Hepatic stellate cell (primary cell): ENCODE results near the gene ADGRV1.

Source experiments
- DNase-seq: peaks from one replicate; pipeline ENCODE4 v3.0.0; 2011; ENCODE audit warnings: low spot score

The ADGRV1 gene

DNA sequence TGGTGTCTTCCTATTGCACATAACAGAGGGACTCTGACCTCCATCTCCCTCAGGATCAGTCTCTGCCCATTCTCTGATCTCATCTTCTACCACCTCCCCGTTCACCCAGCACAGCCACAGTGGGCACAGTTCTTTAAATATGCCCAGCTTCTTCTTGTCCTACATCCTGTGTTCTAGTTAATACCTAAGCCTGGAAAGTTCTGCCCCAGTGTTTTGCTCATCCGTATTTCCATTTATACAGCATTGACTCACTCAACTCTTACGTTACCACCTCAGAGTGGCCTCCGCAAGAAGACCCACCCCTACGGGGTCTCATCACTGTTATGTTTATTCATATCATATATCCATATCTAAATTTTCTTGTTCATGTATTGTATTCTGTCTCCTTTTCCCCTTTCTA, 315.5 kb downstream of the ADGRV1 start:
- no peak for DNase-seq

DNA sequence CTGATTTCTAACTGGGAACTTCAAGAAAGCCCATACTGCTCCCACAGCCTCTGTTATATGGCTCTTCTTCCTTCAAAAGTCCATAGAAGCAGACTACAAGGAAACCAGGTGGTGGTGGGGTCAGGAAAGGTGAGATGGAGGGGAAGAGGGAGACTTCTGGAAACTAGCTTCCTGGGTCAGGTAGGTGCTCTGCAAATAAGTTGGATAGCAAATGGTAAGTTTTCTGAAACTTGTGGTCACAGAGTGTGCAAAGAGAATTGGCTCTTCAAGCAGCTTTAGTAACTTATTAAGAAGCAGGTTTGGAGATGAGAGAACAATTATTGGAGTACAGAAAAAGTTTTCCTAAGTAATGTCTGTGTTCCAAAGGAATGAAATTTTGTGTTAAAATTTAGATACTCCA, 316.9 kb downstream of the ADGRV1 start:
- no peak for DNase-seq

DNA sequence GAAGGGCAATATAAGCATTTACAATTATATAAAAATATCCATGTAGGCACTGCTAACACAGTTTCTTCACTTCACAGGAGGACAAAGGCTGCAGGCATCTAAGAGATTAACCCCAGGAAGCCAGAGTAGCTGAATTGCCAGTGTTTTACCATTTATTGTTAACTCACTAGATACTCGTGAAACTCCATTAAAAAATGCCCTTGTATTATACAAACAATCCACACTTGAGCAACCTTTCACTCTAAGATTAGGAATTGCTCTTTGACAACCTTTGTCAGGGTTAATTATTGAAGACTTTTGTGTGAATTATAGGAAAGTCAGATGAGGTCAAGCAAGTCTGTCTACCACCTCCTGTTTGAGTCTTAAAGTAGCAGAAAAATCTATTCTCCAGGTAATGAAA, 317.8 kb downstream of the ADGRV1 start:
- no peak for DNase-seq

DNA sequence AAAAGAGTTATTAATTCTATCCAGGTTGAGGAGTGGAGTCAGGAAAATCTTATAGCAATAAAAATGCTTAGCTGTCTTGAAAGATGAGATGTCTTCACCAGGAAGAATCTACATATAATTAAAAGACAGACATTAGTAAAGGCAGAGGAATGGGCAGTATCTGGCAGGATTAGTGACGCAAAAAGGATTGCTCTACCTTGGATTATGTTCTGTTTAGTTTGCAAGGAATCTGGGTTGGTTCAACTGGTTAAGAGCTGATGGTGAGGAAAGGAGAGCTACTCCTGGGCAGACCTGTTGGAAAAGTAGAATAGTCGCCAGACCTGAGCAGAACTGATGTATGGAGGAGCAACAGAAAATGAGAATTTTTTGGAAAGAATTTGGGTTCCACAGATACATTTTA, 318.5 kb downstream of the ADGRV1 start:
- no peak for DNase-seq

DNA sequence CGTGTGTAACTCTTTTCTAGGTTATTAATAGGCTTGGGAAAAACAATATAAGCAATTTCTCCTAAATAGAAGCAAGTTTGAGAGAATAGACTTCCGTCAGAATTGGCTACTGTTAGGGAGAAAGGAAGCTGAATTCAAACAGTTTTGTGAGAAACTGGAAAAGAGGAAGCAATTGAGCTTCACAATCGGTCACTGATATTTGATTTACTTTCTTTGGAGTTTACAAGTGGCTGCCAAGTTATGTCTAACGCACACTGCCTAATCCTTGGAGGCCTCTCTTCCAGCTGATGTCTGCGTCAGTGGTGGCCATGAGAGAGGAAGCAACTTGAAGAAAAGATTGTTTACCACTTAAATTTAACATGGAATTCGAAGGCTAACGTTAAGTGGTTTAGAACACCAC, 319.5 kb downstream of the ADGRV1 start:
- no peak for DNase-seq

DNA sequence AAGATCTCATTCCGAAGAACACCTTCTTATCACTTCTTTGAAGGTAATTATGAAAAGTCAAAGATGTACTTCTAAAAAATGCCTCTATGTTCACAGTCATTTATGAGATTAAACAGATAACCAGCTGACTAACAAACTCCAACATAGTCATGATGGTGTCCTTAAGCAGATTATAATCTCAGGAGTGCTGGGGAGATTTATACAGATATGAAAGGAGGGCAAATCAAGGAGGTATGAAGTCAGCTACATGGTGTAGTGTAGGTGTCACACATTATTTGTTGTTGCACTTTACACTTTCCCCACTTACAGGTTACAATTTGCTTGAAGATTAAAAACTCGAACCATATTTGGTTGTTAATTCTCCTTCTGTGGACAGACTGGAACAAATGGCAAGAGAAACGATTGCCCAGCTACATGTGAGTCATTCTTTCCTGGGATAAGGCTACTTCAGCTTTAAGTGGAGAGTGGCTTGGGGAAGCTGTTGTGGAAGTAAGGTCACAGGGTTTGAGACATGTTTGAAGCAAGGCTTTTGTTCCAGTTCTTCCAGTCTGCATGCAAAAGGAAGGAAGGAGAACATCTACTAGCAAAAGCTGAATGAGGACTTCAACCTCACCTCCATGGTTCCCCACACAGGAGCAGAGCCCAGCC, 320.1 kb downstream of the ADGRV1 start:
- no peak for DNase-seq

DNA sequence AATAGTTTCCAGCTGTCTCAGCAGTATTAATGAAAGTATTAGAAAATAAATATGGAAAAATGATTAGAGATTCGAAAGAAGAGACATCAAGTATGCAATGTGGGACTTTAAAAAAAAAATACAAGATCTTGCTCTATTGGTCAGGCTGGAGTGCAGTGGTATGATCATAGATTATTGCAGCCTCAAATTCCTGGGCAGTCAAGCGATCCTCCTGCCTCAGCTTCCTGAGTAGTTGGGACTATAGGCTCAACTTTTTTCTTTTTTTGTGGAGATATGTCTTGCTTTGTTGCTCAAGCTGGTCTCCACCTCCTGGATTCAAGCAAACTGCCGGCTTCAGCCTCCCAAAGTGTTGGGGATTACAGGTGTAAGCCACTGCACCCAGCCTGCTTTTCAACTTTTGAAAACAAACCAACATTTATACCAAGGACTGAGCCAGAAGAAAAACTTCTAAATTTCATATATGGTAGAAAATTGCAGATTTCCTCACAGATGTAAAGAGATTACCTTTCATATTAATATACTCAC, 323.1 kb downstream of the ADGRV1 start:
- DNase-seq = no peak

DNA sequence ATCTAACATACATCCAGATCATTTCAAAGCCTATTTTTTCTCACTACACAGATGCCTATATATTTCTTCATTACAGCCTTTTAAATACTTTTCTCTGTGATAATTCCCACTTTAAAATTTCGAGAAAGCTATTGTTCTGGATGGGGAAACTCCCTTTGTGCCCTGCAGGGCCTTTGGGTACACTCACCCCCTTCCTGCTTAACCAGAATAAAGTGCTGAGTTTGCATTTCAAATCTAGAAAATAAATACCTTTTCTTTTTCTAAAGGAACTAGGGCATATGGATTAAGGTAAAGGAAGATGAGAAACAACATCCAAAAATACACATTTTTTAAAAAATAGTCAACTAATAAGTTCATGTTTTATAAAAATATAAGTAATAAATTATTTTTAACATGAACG, 323.9 kb downstream of the ADGRV1 start:
- DNase-seq = no peak

DNA sequence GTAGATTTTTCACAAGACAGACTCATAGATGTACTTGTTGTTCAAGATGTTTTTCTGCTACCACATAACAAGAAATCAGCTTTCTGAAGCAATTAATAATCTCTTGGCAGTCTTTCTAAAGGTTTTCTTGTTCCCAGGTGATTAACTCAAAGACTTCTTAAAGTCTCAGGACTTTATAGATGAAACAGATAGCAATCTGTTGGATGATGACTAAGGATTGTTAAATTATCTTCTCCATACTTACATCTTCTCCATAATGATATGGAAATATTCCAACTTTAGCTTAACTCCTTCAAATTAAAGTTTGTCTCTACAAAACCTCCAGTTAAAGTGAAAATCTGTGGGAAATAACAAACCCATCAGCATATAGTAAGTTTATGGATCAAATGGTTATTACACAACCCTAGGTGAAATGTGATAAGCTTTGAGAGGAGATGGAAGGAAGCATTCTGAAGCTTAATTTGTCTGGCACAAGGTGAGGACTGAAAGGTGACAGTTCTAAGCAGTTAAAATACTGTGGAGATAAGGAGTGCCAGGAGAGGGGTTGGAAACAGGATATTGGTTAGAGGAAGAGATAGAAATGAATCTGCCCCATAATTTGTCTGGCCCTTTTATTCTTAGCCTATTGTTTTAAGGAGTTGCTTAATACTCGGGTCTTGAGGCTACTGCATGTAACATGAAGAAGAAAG, 326.7 kb downstream of the ADGRV1 start:
- DNase-seq = no peak

DNA sequence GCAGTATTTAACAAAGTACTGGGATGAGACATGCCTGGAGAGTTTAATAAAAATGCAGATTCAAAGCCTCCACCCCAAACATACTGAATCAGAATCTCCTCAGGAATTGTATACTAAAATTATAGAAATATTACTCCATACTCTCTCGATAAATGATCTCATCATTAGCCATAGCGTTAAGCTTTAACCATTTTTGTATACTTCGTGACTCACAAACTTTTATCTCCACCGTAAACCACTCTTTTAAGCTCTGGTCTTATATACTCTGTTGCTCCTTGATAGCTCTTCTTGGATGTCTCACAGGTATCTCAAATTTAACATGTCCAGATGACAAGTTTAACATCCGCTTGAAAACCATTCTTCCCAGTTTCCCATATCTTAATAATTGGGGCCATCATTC, 327.8 kb downstream of the ADGRV1 start:
- no peak for DNase-seq

DNA sequence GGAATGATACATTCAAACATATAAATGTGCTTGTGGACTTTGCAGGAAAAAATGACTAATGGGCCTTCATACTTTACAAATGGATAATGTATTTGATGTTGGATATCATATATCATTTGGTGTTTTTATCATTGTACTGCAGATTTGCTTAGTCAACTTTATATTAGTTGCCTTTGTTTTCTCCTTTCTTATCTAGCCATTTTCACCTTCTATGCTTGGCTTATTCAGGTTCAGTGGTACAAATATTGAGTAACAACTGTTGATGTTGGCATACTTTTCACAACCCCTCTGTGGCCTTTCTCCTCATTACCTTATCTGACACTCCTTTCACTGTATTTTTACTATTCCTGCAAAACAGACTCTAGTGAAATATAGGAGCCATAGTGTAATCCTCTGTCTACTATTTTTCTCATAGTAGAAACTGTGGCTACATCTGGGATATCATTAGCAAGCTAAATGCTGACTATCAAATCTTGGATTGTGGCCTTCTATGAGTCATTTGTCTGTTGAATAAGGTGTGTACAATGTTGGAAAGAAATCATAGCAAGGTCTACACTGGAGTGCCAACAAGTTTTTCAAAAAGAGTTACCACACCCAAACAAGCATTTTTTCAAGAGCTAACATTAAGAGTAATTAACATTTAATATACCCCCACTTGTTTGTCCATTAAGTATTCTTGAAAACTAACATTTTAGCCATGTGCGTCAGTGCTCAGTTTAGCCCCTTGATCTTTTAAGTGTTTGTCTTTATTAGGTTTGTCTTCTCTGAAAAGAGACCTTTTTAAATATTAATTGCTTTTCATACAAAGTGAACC, 330.1 kb downstream of the ADGRV1 start:
- DNase-seq = no peak

DNA sequence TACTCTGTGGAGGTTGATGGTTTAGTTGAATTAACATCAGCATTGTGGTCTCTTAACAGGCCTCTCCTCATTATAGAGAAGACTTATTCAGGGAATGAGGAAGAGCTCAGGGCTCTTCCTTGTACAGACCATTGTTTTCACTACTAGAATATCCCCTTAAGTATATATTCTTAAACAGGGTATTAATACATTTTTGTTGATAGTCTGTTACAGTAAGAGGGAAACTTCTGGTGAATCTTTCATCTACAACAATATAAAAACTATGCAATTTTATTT, 330.7 kb downstream of the ADGRV1 start:
- no peak for DNase-seq

DNA sequence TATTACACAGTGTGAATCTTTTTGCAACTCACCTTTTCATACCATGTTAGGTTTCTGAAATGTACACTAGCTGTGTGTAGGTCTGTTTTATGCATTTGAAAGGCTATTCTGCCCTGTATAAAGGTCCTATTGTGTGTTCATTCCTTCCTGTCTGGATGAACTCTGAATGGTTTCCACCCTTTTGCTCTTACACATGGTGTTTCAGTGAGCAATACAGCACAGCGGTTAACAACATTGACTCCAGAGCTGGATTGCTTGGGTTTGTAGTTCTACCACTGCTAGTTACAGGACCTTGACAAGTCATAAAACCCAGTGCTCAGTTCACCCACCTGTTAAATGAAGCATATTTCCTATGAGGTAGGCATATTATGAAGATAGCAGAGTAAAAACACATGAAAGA, 331.6 kb downstream of the ADGRV1 start:
- no peak for DNase-seq

DNA sequence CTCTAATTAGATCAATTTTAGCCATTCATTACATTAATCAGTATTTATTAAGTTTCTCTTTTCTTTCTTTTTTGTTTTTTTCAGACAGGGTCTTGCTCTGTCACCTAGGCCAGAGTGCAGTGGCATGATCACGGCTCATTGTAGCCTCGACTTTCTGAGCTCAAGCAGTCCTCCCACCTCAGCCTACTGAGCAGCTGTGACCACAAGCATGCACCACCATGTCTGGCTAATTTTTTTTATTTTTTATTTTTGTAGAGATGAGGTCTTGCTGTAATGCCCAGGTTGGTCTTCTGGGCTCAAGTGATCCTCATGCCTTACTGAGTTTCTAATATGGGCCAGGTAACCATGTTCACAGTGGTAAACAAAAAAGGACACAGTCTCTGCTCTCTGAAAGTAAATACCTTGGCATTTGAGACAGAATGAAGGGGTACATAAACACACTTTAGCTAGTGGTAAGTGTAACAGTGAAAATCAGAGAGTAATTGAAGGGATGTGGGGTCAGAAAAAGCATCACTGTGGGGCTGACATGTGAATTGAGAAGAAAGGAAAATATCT, 336.3 kb downstream of the ADGRV1 start:
- DNase-seq = no peak

DNA sequence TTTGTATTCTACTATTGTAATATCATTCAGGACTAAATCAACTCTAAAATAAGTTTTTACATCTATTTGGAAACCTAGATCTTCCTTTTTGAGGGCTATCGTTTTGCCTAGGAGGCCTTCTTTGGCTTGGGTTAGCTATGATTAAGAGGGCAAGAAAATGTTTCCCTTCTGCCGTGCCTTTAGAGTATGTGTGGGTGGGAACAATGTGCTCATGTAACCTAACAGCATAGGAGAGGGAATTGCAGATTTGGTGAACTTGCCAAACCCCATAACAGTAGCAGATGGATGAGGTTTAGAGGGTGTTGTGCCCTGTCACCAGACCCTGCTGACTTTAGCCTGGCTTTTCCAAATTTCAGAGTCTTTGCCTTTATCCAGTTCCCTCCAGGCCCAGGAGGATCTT, 339.0 kb downstream of the ADGRV1 start:
- DNase-seq = no peak

DNA sequence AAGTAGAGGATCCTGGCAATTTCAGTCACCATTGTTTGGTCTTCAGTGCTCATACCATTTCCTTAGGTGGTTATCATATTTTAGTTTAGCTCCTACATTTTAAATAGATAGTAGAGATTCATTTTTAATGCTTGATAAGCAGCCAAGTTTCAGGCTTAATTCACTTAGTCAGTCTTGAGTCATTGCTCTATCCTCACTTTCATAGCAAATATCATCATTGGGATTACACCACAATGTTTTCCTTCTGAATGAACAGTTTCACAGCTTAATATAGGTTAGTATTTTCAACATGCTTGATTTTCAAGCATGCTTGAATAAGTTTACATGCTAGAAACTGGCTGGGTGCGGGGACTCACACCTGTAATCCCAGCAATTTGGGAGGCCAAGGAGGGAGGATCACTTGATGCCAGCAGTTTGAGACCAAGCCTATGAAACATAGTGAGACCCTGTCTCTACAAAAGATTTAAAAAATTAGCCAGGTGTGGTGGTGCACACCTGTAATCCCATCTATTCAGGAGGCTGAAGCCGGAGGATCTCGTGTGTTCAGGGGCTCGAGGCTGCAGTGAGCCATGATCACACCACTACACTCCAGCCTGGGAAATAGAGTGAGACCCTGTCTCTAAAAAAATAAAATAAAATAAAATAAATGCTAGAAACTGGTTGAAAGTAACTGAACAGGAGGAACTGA, 339.9 kb downstream of the ADGRV1 start:
- DNase-seq = no peak

DNA sequence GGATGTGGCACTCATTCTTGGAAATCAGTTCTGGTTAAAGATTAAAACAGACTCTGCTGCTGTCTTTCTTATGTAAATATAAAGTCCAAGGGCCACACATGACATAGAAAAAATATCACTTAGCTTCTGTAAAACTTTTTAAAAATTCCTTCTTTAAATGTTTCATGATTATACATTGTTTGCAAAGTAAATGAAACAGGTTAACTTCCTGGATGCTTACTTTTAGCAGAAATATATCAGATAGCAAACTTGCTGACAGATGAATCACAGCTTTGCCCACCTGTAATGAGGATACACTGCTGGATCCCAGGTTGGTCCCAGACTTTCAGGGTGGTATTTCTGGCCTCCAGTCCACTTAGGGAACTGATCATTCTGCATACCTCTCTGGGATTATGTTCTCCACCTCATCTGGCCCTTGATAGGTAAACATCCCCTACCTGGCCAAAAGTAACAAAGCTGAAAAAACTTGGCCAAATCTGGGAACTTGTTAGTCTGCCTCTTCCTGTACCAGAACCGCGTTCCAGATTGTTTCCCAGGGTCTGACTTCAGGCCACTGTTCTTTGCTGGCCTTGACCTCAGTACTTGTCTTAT, 340.5 kb downstream of the ADGRV1 start:
- no peak for DNase-seq

DNA sequence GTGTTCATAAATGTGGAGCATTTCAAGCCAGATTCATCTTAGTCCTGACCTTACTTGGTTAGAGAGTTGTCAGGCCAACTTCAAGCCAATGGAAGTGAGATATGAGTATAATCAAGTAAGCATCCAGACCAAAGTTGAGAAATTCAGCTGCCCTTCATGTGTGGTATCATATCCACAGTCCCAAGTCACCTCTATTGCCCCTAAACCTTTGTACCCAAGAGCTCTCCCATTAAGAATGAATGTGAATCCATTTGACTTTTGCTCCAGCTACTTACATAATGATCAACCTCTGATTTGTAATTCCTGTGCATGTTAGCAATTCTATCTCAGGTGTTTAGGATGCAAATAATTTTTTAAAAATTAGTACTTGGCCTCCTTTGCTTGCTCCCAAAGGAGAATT, 342.7 kb downstream of the ADGRV1 start:
- no peak for DNase-seq

DNA sequence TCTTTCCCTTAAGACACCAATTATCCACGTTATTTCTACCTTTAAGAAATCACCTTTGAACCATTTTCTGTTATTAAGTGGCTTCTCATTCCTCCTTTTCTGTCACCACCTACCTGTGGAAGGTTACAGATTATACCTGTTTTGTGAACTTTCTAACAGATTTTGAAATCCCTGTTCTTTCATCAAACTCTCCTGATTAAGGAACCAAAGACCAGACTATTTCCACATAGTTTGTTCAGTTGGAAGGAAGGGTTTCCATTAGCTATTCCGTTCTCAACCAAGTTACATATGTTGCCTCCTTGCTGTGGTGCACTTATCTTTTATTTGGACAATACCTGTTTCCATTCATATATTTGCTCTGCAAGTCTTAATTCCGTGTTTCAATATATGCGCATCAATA, 343.6 kb downstream of the ADGRV1 start:
- no peak for DNase-seq

DNA sequence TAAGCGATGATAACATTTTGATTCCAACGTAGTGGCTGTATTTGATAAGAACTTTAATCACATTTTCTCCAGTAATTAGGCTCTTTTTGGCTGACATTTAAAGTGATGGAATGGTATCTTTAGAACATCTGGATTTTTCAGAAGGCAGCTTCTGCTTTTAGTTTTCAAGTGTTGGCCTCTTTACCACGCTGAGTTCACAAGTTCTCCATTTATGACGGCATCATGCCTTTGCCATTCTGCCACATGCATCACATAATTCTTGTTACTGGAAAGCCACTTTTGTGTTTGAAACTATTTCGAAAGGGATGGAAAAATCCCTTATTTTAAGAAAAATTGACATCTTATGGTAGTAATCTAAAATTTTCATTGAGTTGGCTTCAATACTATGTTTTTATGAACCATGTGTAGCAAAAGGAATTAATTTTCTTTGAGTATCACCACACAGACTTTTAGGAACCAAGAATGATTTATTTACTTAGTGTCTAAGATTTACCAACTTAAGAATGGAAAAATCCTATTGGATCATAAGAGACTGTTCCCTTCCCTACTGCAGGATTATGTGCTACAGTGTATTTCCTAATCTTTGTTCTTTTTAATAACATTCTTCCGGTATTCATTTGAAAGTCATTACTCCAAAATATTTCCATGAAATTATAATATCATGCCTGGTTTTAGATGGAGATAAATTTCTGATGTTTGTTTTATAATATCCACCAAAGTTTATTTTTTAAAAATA, 344.2 kb downstream of the ADGRV1 start:
- no peak for DNase-seq

DNA sequence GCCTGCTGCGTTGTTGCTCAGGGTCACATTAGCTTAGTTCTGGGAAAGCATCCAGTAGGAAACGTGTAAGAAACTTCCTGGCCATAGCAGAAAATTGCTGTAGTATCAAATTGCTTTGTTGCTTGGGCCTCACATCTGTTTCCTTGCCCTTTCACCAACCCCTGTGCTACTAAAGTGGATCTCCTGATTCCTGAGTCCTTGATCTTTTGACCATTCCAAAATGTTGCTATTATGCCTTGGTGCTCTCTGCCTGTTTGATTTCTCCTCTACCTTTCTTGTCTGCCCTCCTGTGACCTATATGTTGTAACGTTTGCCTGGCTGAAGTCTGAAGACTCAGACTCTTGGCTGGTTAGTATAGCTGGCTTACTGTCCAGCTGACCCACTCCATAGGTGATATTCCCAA, 350.5 kb downstream of the ADGRV1 start:
- DNase-seq = no peak
